Ramos (cell line): ENCODE results near the gene KAZN.

Experiments
- in situ Hi-C: fragments of 300-500 bp; cut with MboI; formaldehyde crosslinking; loops from one replicate; pipeline ENCODE4 v1.14.3; 2022; ENCODE audit warnings: low sequenced_read_pairs; ENCODE audit not compliant: unreplicated experiment

Gene KAZN

DNA sequence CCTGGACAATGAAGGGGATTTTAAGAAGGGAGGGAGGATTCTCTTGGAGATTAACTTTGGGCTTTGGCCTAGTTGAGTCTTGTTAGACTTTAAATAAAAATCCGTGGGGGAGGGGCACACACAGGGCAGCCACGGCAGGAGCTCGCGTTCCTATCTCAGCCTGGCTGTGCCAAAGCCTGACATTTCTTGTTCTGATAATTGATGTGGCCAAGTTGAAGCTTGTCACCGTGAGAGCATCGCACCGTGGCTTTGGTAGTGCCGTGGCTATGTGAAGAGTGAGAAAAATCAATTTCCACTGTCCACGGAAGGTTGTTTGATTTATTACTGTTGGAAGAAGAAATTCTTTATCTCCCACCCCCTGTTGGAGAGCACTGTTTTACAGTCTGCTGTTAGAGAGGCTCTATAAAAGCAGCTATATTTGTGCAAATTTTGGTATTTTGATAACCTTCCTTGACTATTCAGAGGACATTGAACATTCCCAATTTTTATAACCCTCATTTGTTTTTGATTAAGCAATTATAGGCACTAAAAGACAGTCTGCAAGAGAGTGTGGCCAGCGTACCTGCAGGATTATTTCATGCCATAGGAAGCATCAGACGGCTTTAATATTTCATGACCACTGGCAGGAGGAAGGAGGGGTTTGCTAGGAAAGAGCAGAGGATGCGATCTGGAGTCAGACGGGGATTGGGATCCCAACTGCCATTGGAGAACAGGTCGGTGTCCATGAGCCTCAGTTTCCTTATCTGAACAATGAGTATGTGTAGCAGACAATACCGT lies 160.7 kb downstream of the KAZN start:
- in situ Hi-C loops, result no loop called here

- in situ Hi-C loops, result no loop called here
These were observed 161.4 kb downstream of the KAZN start for GRCh38 chr1:14759843-14760242.

- in situ Hi-C loops, result no loop called here
These were observed 162.3 kb downstream of the KAZN start for GRCh38 chr1:14760780-14761179.

DNA sequence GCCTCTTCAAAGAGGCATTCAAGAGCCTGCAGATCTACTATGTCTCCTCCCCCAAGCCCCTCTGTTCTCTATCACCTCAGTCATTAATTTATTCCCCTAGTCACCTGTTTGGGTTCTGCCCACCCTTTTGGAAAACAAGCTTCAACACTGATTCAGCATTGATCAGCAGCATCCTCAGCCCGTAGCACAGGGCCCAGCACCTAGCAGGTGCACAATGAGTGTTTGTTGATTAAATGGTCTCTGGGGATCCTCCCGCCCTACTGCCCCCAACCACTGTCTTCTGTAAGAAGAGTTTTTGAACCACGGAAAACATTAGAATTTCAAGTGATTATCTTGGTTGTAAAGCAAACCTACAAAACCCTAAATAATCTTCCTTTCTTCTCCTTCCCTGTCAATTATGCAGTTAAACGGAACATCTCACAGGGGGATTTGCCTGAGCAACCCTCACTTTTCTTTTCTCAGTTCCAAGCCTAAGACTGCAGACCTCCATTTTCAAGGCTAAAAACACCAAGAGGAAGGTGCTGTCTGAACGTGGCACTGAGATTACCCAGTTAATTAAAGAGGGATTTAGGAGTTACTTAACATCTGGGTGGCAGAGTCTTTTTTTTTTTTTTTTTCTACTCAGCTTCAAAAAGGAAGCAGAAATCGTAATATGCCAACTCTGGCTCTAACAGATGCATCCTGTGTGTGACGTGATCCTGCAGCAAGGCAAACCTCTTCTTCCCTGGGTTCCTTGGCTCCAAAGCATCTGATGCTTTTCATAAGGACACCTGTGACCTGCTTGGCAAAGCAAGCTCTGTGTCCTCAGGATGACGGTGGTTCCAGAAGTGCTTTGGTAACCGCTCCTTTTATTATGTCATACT lies 163.0 kb downstream of the KAZN start:
- in situ Hi-C loops, result no loop called here

GRCh38 chr1:14763977-14764376 lies 165.5 kb downstream of the KAZN start:
- in situ Hi-C loops, result no loop called here

GRCh38 chr1:14765773-14766172 lies 167.3 kb downstream of the KAZN start:
- in situ Hi-C loops, result no loop called here

DNA sequence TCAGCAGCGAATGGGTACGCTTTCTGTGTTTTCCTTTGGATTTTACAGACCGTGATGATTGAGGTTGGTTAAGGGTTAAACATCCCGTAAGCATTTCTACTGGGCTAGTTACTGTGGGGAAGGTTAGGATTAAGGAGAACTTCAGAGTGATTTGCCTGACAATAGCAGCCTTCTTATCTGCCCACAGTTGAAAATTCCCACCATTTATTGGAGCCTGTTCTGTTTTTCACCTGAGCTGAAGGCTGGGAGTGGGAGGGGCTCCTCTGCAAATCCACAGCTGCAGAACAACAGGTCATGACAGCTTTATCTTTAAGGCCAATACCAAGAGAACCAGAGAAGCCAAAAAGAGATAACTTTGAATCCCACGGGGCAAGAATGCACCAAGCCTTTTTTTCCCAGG lies 168.6 kb downstream of the KAZN start:
- in situ Hi-C loops, result no loop called here

GRCh38 chr1:14768582-14769304 lies 170.3 kb downstream of the KAZN start:
- in situ Hi-C loops, result no loop called here

GRCh38 chr1:14769486-14770274 lies 171.2 kb downstream of the KAZN start:
- in situ Hi-C loops, result no loop called here

DNA sequence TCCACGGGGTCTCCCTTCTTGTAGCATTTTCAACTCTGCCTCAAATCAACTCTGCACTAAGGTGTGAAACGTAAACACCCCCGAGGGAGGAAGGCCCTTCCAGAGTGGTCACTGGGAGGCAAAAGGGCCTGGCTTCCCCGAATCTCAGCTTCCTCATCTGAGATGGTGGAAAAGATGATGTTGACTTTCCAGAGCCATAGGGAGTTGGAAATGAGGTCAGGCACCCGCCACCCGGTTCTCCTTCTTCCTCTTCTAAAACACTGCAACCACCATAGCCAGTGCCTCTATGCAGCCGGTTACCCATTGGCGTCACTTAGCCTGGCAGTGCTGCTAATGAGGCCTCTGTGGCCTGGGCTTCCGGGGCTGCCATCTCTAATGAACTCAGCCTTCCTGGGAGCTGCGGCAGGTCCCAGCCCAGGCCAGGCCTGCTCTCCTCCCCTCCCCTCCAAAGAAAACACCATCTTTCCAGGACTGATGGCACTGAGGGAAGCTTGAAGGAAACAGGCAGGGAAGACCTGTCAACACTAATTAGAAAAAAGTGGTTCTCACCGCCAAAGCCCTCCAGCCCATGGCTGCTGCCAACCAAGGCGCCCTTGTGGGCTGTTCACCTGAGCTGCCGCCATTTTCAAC lies 175.0 kb downstream of the KAZN start:
- in situ Hi-C loops, result no loop called here

- in situ Hi-C loops, result no loop called here
These were observed 175.7 kb downstream of the KAZN start for GRCh38 chr1:14774225-14774624.

- in situ Hi-C loops, result loop anchor here (25.0 kb wide), 1 partner anchor 262 kb away; no protein-coding TSS in a partner anchor
These were observed 176.5 kb downstream of the KAZN start for GRCh38 chr1:14774988-14775387.

GRCh38 chr1:14775434-14775833 lies 176.9 kb downstream of the KAZN start:
- in situ Hi-C loops, result loop anchor here (25.0 kb wide), 1 partner anchor 262 kb away; no protein-coding TSS in a partner anchor

- in situ Hi-C loops, result loop anchor here (25.0 kb wide), 1 partner anchor 259 kb away; no protein-coding TSS in a partner anchor
These were observed 179.3 kb downstream of the KAZN start for GRCh38 chr1:14777516-14778506.

GRCh38 chr1:14778541-14778897 lies 180.0 kb downstream of the KAZN start:
- in situ Hi-C loops, result loop anchor here (25.0 kb wide), 1 partner anchor 259 kb away; no protein-coding TSS in a partner anchor

DNA sequence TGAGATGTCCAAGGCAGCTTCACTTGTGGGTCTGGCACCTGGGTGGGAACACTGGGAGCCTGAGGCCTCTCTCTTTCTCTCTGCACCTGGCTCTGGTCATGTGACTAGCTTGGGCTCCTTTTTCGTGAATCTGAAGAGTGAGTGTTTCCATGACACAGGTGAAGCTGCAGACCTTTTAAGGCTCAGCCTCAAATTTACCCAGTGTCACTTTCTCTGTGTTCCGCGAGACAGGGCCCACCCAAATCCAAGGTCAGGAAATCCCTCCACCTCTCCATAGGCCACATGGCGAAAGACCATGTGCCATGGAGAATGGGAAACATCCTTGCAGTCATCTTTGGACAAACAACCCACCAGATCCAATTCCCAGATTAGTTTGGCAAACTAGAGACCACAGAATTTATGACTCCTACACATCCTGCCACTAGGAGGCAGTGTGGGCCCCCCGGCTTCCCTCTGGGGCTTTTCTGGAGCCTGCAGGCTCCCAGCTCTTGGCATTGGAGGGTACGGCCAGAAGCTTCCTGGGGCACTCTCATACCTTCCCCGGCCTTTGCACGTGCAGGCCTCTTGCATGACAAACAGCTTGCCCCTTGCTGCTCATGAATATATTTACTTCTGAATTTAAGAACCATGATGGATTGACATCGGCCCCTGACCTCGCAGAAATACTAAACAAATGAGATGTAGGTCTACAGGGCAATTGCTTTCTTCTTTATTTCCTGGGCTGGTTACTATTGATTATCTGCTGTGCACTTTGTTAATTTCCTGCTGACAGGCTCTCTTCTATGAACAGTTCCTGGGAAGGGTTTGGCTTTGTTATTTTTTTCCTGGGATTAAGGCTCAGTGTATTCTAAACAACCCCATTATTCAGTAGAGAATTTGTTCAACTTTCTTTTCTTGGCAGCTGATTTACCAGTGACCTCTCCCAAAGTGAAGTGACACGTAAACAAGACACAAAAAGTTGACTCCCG lies 180.7 kb downstream of the KAZN start:
- in situ Hi-C loops, result loop anchor here (25.0 kb wide), 1 partner anchor 258 kb away; no protein-coding TSS in a partner anchor

DNA sequence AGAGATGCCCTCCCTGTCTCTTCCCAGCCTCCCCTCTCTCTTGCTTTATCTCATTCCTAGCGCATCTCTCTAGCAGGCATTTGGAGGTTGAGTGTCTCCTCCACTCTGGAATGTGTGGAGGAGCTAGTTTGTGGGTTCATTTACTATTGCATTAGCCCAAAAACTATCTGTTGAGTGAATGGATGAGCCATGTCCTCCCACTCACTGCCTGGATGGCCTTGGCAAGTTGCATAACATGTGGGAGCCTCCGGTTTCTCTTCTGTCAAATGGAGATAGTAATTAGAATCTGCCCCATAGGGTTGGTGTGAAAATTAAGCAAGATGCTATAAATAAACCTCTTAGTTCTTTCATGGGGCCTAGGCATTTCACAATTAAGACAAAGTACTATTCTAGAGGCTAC lies 181.8 kb downstream of the KAZN start:
- in situ Hi-C loops, result loop anchor here (25.0 kb wide), 1 partner anchor 257 kb away; no protein-coding TSS in a partner anchor
